GM12878 (cell line): ENCODE measurements around the gene KRCC1. TPM values are rescaled to one million over a fixed set of nuclear protein-coding genes. Genes with fewer than 3 reads are reported as not detected.

Experiments used
- ATAC-seq: fragments of 200-7000 bp; cut with Tn5 transposase; 3 replicates; pipeline ENCODE4 v1.9.1; 2020; ENCODE audit warnings: mild to moderate bottlenecking, moderate library complexity
- BruUV-seq: library from RNA; stranded (reverse); fragments of 400-500 nt; replicated peaks from 2 replicates; lab custom pipeline; 2021; lab: Mats Ljungman, UMichigan
- CTCF ChIA-PET: fragments of 300-600 bp; sonication (Branson Sonifier 250); formaldehyde crosslinking; extraction: SDS; loops from one replicate; lab custom pipeline; 2021; ENCODE audit warnings: inconsistent platforms; lab: Yijun Ruan, JAX
- POLR2A ChIA-PET: fragments of 350-600 bp; formaldehyde crosslinking; extraction: SDS; loops from one replicate; lab custom pipeline; 2021; ENCODE audit warnings: inconsistent platforms; lab: Charles Lee
- RAD21 ChIA-PET: fragments of 300-600 bp; sonication (Branson Sonifier 250); formaldehyde crosslinking; loops from one replicate; lab custom pipeline; 2023; ENCODE audit warnings: antibody characterized with exemption; ENCODE audit not compliant: unreplicated experiment; lab: Charles Lee
- SMC1A ChIA-PET: fragments of 300-600 bp; sonication (Branson Sonifier 250); formaldehyde crosslinking; loops from one replicate; lab custom pipeline; 2023; ENCODE audit not compliant: unreplicated experiment, uncharacterized antibody; lab: Charles Lee
- DNase-seq: peaks from one replicate; pipeline ENCODE4 v3.0.0-alpha.2; 2011; ENCODE audit warnings: low read depth, low spot score
- FAIRE-seq: peaks from 3 replicates; lab custom pipeline; 2011; peaks lifted over from hg19 to GRCh38; lab: Jason Lieb, UNC
- H2AFZ ChIP-seq: 2 replicates; pipeline ENCODE4 v1.6.0; 2011; ENCODE audit warnings: low read depth, low read length, control low read depth; ENCODE audit not compliant: control insufficient read depth
- H3K27ac ChIP-seq: 2 replicates; pipeline ENCODE4 v1.5.1; 2011; ENCODE audit warnings: control low read depth; ENCODE audit not compliant: control insufficient read depth, insufficient read depth
- H3K27me3 ChIP-seq, 2 experiments: replicated peaks in 1 of 2; 2 replicates each; pipeline versions ENCODE4 v1.6.0 to v1.6.1; 2011; ENCODE audit warnings: low read length in 1 of 2; ENCODE audit not compliant: control insufficient read depth in 2 of 2, insufficient read depth in 2 of 2
- H3K36me3 ChIP-seq, 2 experiments: 2 replicates each; pipeline ENCODE4 v1.5.1; 2011; ENCODE audit warnings: low read length in 1 of 2; ENCODE audit not compliant: control insufficient read depth in 2 of 2, insufficient read depth in 2 of 2
- H3K4me1 ChIP-seq: 2 replicates; pipeline ENCODE4 v1.6.1; 2011; ENCODE audit warnings: mild to moderate bottlenecking, low read length, moderate library complexity, mixed read lengths; ENCODE audit not compliant: control insufficient read depth, insufficient read depth
- H3K4me2 ChIP-seq: 2 replicates; pipeline ENCODE4 v1.6.0; 2011; ENCODE audit warnings: control low read depth; ENCODE audit not compliant: control insufficient read depth, insufficient read depth
- H3K4me3 ChIP-seq: fragments of 200-600 bp; sonication (generic); 2 replicates; pipeline ENCODE4 v1.5.1; 2016
- H3K79me2 ChIP-seq: 2 replicates; pipeline ENCODE4 v1.6.0; 2011; ENCODE audit warnings: low read length; ENCODE audit not compliant: control insufficient read depth, insufficient read depth
- H3K9ac ChIP-seq: 2 replicates; pipeline ENCODE4 v1.8.0; 2011; ENCODE audit warnings: low read length, control low read depth, mixed read lengths; ENCODE audit not compliant: control insufficient read depth, insufficient read depth
- H3K9me3 ChIP-seq: replicated peaks from 3 replicates; pipeline ENCODE4 v1.5.1; 2011; ENCODE audit warnings: mild to moderate bottlenecking, low read length; ENCODE audit not compliant: control insufficient read depth, insufficient read depth
- H4K20me1 ChIP-seq: 2 replicates; pipeline ENCODE4 v1.6.0; 2011; ENCODE audit not compliant: control insufficient read depth, insufficient read depth
- EGR1 ChIP-seq, 2 experiments: IDR thresholded peaks; 1 replicate in 1 of 2; 2 replicates in 1 of 2; pipeline ENCODE4 v1.6.1; 2011 to 2012; ENCODE audit warnings: low read depth in 2 of 2, low read length in 2 of 2, borderline replicate concordance in 1 of 2, mild to moderate bottlenecking in 1 of 2, moderate library complexity in 1 of 2
- ETV6 ChIP-seq, 2 experiments: fragments of 450-650 bp in 1 of 2; IDR thresholded peaks in 1 of 2; conservative IDR thresholded peaks in 1 of 2; 2 replicates each; pipeline ENCODE4 v1.6.1; 2014; ENCODE audit warnings: antibody characterized with exemption in 1 of 2, borderline replicate concordance in 1 of 2, low read depth in 1 of 2, mild to moderate bottlenecking in 1 of 2, moderate library complexity in 1 of 2
- MTA3 ChIP-seq: IDR thresholded peaks from 2 replicates; pipeline ENCODE4 v1.6.1; 2012; ENCODE audit warnings: low read length, inconsistent platforms, borderline replicate concordance
- NR2C1 ChIP-seq: fragments of 450-650 bp; IDR thresholded peaks from 2 replicates; pipeline ENCODE4 v1.6.1; 2017; ENCODE audit warnings: antibody characterized with exemption, mild to moderate bottlenecking, moderate library complexity
- NR2F1 ChIP-seq: fragments of 450-650 bp; conservative IDR thresholded peaks from 2 replicates; pipeline ENCODE4 v1.6.1; 2017; ENCODE audit warnings: mild to moderate bottlenecking
- RAD21 ChIP-seq: IDR thresholded peaks from 2 replicates; pipeline ENCODE4 v1.6.1; 2011; ENCODE audit warnings: mild to moderate bottlenecking, low read depth, low read length, moderate library complexity; ENCODE audit not compliant: insufficient read depth
- SRF ChIP-seq, 2 experiments: IDR thresholded peaks; 2 replicates each; pipeline ENCODE4 v1.6.1; 2011; ENCODE audit warnings: low read depth in 2 of 2, low read length in 2 of 2, mild to moderate bottlenecking in 1 of 2, moderate library complexity in 1 of 2
- SUPT20H ChIP-seq: IDR thresholded peaks from 2 replicates; pipeline ENCODE4 v1.6.1; 2011; ENCODE audit warnings: low read depth, mild to moderate bottlenecking, low read length, moderate library complexity, borderline replicate concordance; ENCODE audit not compliant: control insufficient read depth
- SUZ12 ChIP-seq: fragments of 200-600 bp; sonication (generic); IDR thresholded peaks from one replicate; pipeline ENCODE4 v1.6.1; 2018; ENCODE audit warnings: antibody characterized with exemption, mild to moderate bottlenecking; ENCODE audit not compliant: unreplicated experiment
- TCF7 ChIP-seq: IDR thresholded peaks from 2 replicates; pipeline ENCODE4 v1.6.1; 2014; ENCODE audit warnings: antibody characterized with exemption, borderline replicate concordance
- ZNF217 ChIP-seq: fragments of 450-650 bp; IDR thresholded peaks from 2 replicates; pipeline ENCODE4 v1.6.1; 2017; ENCODE audit warnings: antibody characterized with exemption, mild to moderate bottlenecking
- WGBS: methylation state at CpG from one replicate; pipeline ENCODE4 v1.1.6; 2016; ENCODE audit warnings: low lambda C conversion rate; ENCODE audit not compliant: insufficient replicate concordance, insufficient coverage; ENCODE audit errors: missing lambda C conversion rate; 5-methylcytosine and 5-hydroxymethylcytosine counted together
- in situ Hi-C: fragments of 300-500 bp; cut with MboI; formaldehyde crosslinking; loops from 9 replicates; pipeline ENCODE4 v1.14.3; 2018; ENCODE audit warnings: mixed read lengths
- intact Hi-C: fragments of 100-400 bp; cut with micrococcal nuclease; formaldehyde crosslinking; loops from one replicate; pipeline ENCODE4 v1.14.2; 2022; ENCODE audit not compliant: unreplicated experiment
- polyA plus RNA-seq, 11 experiments: library from polyadenylated mRNA; depleted of rRNA in 4 of 11; unstranded in 6 of 11; stranded (reverse) in 5 of 11; fragments of >200 nt; fragmentation: Nextera tagmentation in 4 of 11; fragmentation: Illumina TruSeq in 1 of 11; extraction: Ambion mirVana in 4 of 11; extraction: Trizol in 1 of 11; gene quantifications; 1 replicate in 1 of 11; 2 replicates in 10 of 11; pipeline versions ENCODE4 v1.2.1 to v1.2.3, GENCODE V29; 2011 to 2016; ENCODE audit warnings: inconsistent platforms in 2 of 11, missing spikeins in 2 of 11, low read depth in 1 of 11
- total RNA-seq, 4 experiments: library from RNA; depleted of rRNA in 3 of 4; stranded (reverse); fragments of >200 nt in 3 of 4; fragmentation: Illumina TruSeq in 1 of 4; extraction: Trizol in 1 of 4; gene quantifications; 2 replicates each; pipeline versions ENCODE4 v1.2.1 to v1.2.3, GENCODE V29; 2013 to 2021
- TF ChIP-seq, protein P1 (sequence below): fragments of 450-650 bp; IDR thresholded peaks from 2 replicates; pipeline ENCODE4 v1.6.1; 2016; ENCODE audit warnings: mild to moderate bottlenecking, moderate library complexity, borderline replicate concordance
- TF ChIP-seq, protein P2 (sequence below): IDR thresholded peaks from 2 replicates; pipeline ENCODE4 v1.6.1; 2011; ENCODE audit warnings: mild to moderate bottlenecking, low read depth, low read length, moderate library complexity; ENCODE audit not compliant: insufficient replicate concordance

The KRCC1 gene
- total and polyA plus RNA-seq, 10 of the 15 experiments (the other 5 are each of a cell fraction or from before 2014, with no cell fraction given) = 3.8 to 27.2 (median 12.5) TPM

DNA sequence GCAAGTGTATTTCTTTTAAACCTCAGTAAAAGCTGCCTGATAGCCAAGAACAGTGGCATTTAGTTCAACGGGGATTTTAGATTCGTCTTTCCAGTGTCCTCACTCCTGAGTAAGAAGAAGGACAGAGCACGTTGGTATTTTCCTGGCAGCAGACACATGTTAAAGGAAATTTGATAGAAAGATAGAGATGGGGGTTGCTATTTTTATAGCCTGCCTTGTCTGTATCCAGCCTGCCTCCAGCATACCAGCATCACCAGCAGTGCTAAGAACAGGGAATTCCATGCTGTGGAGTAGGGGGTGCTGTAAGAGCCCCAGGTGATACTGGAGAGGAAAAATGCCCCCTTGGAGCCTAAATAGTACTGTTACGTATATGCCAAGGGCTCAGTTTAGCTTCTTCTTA lies 11.0 kb upstream of the KRCC1 start (continued):
- TF ChIP-seq, protein P1, sequence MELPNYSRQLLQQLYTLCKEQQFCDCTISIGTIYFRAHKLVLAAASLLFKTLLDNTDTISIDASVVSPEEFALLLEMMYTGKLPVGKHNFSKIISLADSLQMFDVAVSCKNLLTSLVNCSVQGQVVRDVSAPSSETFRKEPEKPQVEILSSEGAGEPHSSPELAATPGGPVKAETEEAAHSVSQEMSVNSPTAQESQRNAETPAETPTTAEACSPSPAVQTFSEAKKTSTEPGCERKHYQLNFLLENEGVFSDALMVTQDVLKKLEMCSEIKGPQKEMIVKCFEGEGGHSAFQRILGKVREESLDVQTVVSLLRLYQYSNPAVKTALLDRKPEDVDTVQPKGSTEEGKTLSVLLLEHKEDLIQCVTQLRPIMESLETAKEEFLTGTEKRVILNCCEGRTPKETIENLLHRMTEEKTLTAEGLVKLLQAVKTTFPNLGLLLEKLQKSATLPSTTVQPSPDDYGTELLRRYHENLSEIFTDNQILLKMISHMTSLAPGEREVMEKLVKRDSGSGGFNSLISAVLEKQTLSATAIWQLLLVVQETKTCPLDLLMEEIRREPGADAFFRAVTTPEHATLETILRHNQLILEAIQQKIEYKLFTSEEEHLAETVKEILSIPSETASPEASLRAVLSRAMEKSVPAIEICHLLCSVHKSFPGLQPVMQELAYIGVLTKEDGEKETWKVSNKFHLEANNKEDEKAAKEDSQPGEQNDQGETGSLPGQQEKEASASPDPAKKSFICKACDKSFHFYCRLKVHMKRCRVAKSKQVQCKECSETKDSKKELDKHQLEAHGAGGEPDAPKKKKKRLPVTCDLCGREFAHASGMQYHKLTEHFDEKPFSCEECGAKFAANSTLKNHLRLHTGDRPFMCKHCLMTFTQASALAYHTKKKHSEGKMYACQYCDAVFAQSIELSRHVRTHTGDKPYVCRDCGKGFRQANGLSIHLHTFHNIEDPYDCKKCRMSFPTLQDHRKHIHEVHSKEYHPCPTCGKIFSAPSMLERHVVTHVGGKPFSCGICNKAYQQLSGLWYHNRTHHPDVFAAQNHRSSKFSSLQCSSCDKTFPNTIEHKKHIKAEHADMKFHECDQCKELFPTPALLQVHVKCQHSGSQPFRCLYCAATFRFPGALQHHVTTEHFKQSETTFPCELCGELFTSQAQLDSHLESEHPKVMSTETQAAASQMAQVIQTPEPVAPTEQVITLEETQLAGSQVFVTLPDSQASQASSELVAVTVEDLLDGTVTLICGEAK = no peak
- TF ChIP-seq ETV6 (conservative IDR thresholded peaks at IDR 0.05 in 1 of 2, IDR thresholded peaks at IDR 0.05 in 1 of 2; ENCODE audit: borderline replicate concordance in 1 of 2, low read depth in 1 of 2) = no peak
- no peak for TF ChIP-seq EGR1 (IDR thresholded peaks at IDR 0.05; ENCODE audit: borderline replicate concordance in 1 of 2, low read depth in 2 of 2, low read length in 2 of 2)
- TF ChIP-seq SUPT20H = no peak

DNA sequence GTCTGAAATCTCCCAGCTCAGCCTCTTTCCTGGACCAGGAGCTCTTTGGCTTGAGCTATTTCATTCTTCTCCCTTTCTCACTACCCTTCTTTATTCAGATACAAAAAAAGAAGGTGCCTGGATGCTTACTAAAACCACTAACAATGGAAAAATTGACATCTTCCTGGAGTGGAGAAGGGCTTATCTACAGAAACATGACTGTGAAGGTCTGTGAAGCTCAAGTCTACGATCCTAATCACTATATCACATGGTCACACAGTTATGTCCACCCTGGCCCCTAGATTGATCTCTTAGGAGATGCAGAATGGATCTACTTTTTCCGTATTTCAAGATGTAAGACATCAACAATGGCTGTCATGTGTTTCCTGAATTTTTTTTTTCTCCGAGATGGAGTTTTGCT lies 5.7 kb upstream of the KRCC1 start:
- in situ Hi-C loops = loop anchor here (5.0 to 25.0 kb wide), 3 partner anchors 51 to 601 kb away; no protein-coding TSS in a partner anchor
- SMC1A ChIA-PET = interaction anchor here (0.7 to 2.7 kb wide), 7 partner anchors 8 to 107 kb away, joined by 3 to 29 read pairs (median 5); no protein-coding TSS in a partner anchor
- H3K79me2 ChIP-seq = no peaks in the 10 kb centered on the region
- BruUV-seq = no TSS peak
- POLR2A ChIA-PET = interaction anchor here (1.1 to 1.2 kb wide), 2 partner anchors 99 to 107 kb away, joined by 3 read pairs; no protein-coding TSS in a partner anchor
- H3K4me2 ChIP-seq = no peak overlapping the region
- no peaks in the 10 kb centered on the region for H4K20me1 ChIP-seq
- no peak overlapping the region for H3K9ac ChIP-seq
- no peak overlapping the region for H3K27ac ChIP-seq
- no peaks in the 10 kb centered on the region for H3K27me3 ChIP-seq
- H2AFZ ChIP-seq = no peak overlapping the region
- H3K36me3 ChIP-seq = no peaks in the 10 kb centered on the region
- no peaks in the 10 kb centered on the region for H3K9me3 ChIP-seq
- TF ChIP-seq ZNF217 = no peak
- no peak for TF ChIP-seq NR2C1
- no peak for TF ChIP-seq NR2F1
- TF ChIP-seq TCF7 = no peak
- TF ChIP-seq, protein P2, sequence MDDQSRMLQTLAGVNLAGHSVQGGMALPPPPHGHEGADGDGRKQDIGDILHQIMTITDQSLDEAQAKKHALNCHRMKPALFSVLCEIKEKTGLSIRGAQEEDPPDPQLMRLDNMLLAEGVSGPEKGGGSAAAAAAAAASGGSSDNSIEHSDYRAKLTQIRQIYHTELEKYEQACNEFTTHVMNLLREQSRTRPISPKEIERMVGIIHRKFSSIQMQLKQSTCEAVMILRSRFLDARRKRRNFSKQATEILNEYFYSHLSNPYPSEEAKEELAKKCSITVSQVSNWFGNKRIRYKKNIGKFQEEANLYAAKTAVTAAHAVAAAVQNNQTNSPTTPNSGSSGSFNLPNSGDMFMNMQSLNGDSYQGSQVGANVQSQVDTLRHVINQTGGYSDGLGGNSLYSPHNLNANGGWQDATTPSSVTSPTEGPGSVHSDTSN = no peak
- no peak for TF ChIP-seq RAD21
- no peak for TF ChIP-seq SUZ12
- no peak for TF ChIP-seq MTA3
- TF ChIP-seq SRF (IDR thresholded peaks at IDR 0.05; ENCODE audit: low read depth in 2 of 2, low read length in 2 of 2) = no peak
- intact Hi-C loops = no loop called here
- CTCF ChIA-PET = interaction anchor here (0.7 to 4.7 kb wide), 24 partner anchors 8 to 679 kb away, joined by 3 to 163 read pairs (median 6); partner anchors contain the start of gene RNU2-63P
- ATAC-seq (no peak), FAIRE-seq (no peak), DNase-seq (no peak)
- WGBS = 41% methylated on average over 3 of the region's 3 CpGs
- no peak overlapping the region for H3K4me3 ChIP-seq
- RAD21 ChIA-PET = interaction anchor here (0.6 to 3.8 kb wide), 8 partner anchors 19 to 138 kb away, joined by 3 to 52 read pairs (median 3); no protein-coding TSS in a partner anchor
- H3K4me1 ChIP-seq = peaks cover under 1% of the 10 kb centered on the region
